ENCODE measurements around the gene KIF19. TPM values are rescaled to one million over a fixed set of nuclear protein-coding genes. Genes with fewer than 3 reads are reported as not detected.

KIF19 gene
- total RNA-seq, 4 donors from 2014 or later = 2.1 to 31.4 (median 8.6) TPM

- no peaks in the 10 kb centered on the region for H3K36me3 ChIP-seq
- H3K4me3 ChIP-seq = no peak overlapping the region
- no peaks in the 10 kb centered on the region for H3K9me3 ChIP-seq
- H3K27ac ChIP-seq = peak overlapping the region in 1 of 4 donors; percentile 22
- H3K4me1 ChIP-seq = peaks cover 0 to 13% (median under 1%) of the 10 kb centered on the region in 4 donors
- no peak for TF ChIP-seq CTCF (IDR thresholded peaks at IDR 0.05)
- no peak for TF ChIP-seq POLR2A (IDR thresholded peaks at IDR 0.05)
- H3K27me3 ChIP-seq = no peaks in the 10 kb centered on the region
- peak in 2 of 3 donors; percentile 67 to 82 for DNase-seq
Observed at GRCh38 chr17:74373838-74374606, 48.0 kb downstream of the KIF19 start.

GRCh38 chr17:74374858-74375257, 48.8 kb downstream of the KIF19 start:
- no peak for DNase-seq
- Histone ChIP-seq H3K4me1 (peaks cover 0 to 21% (median 4%) of the 10 kb centered on the region in 4 donors), H3K4me3 (no peak overlapping the region), H3K27me3 (no peaks in the 10 kb centered on the region), H3K36me3 (no peaks in the 10 kb centered on the region), H3K27ac (no peak overlapping the region), H3K9me3 (no peaks in the 10 kb centered on the region)
- TF ChIP-seq POLR2A (IDR thresholded peaks at IDR 0.05) = no peak
- no peak for TF ChIP-seq CTCF (IDR thresholded peaks at IDR 0.05)

GRCh38 chr17:74379495-74380085, 53.6 kb downstream of the KIF19 start:
- peak overlapping the region in 3 of 4 donors; percentile 48 to 88 (median 87) for H3K27ac ChIP-seq
- H3K4me3 ChIP-seq = peak overlapping the region in 3 of 4 donors; percentile 10 to 31 (median 19)
- H3K27me3 ChIP-seq = no peaks in the 10 kb centered on the region
- H3K4me1 ChIP-seq = peaks cover 0 to 23% (median 6%) of the 10 kb centered on the region in 4 donors
- no peaks in the 10 kb centered on the region for H3K36me3 ChIP-seq
- DNase-seq = peak; percentile 92 to 96 (median 96)
- no peaks in the 10 kb centered on the region for H3K9me3 ChIP-seq
- TF ChIP-seq CTCF (IDR thresholded peaks at IDR 0.05) (peak; percentile 83 to 98 (median 96)), POLR2A (IDR thresholded peaks at IDR 0.05) (peak in 1 of 2 donors; percentile 37)

GRCh38 chr17:74380086-74380958, 54.3 kb downstream of the KIF19 start:
- Histone ChIP-seq H3K4me3 (peak overlapping the region in 2 of 4 donors; percentile 19 to 31), H3K36me3 (no peaks in the 10 kb centered on the region), H3K27ac (peak overlapping the region in 3 of 4 donors; percentile 48 to 88 (median 87)), H3K27me3 (no peaks in the 10 kb centered on the region), H3K9me3 (no peaks in the 10 kb centered on the region), H3K4me1 (peaks cover 0 to 23% (median 6%) of the 10 kb centered on the region in 4 donors)
- peak in 3 of 6 experiments; percentile 71 to 78 (median 74) for TF ChIP-seq CTCF (IDR thresholded peaks at IDR 0.05)
- TF ChIP-seq POLR2A (IDR thresholded peaks at IDR 0.05) = peak in 1 of 2 donors; percentile 9
- DNase-seq = peak in 2 of 3 donors; percentile 63 to 74
